ENCODE measurements around the gene OPCML.

OPCML gene

DNA sequence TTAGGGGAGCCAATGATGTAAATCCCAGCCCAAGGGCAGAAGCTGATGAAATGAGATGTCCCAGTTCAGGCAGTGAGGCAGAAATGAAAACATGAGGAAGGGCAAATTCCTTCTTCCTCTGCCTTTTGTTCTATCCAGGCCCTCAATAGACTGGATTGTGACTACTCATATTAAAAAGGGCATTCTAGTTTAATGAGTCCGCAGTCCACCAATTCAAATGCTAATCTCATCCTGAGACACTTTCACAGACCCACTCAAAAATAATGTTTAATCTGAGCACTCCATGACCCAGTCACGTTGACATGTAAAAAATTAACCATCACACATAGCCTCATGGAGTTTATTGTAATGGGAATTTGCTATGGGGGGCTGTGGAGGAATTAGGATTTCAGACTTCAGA is 717.9 kb downstream of the OPCML start:
- TF ChIP-seq, protein P1, sequence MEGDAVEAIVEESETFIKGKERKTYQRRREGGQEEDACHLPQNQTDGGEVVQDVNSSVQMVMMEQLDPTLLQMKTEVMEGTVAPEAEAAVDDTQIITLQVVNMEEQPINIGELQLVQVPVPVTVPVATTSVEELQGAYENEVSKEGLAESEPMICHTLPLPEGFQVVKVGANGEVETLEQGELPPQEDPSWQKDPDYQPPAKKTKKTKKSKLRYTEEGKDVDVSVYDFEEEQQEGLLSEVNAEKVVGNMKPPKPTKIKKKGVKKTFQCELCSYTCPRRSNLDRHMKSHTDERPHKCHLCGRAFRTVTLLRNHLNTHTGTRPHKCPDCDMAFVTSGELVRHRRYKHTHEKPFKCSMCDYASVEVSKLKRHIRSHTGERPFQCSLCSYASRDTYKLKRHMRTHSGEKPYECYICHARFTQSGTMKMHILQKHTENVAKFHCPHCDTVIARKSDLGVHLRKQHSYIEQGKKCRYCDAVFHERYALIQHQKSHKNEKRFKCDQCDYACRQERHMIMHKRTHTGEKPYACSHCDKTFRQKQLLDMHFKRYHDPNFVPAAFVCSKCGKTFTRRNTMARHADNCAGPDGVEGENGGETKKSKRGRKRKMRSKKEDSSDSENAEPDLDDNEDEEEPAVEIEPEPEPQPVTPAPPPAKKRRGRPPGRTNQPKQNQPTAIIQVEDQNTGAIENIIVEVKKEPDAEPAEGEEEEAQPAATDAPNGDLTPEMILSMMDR (IDR thresholded peaks at IDR 0.05; ENCODE audit: borderline replicate concordance, control extremely low read depth, extremely low read depth, insufficient read depth, missing control alignments), result no peak
- no peak for DNase-seq (ENCODE audit: low spot score)
- in situ Hi-C loops (cut with MboI; ENCODE audit: low sequenced_read_pairs, unreplicated experiment), result no loop called here

DNA sequence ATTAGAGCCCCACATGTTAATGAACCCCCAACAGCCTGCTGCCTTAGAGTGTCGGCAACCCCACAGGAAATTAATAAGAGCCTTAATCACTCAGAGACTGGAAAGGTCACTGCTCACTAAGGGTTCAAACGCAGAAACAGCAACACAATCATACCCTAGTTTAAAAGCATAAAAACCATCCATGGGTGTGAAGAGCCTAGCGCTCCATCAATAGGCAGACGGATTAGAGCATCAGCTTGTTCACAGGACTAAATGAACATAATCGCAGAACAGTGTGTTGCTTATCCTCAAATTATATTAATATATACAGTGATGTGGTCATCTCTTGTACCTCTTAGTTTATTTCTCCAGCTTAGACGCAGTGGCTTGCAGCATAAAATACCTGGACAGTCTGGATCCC is 720.7 kb downstream of the OPCML start:
- in situ Hi-C loops (cut with MboI; ENCODE audit: low sequenced_read_pairs, unreplicated experiment), result no loop called here
- no peak for DNase-seq (ENCODE audit: low spot score)
- TF ChIP-seq, protein P1 (IDR thresholded peaks at IDR 0.05; ENCODE audit: borderline replicate concordance, control extremely low read depth, extremely low read depth, insufficient read depth, missing control alignments), result no peak

DNA sequence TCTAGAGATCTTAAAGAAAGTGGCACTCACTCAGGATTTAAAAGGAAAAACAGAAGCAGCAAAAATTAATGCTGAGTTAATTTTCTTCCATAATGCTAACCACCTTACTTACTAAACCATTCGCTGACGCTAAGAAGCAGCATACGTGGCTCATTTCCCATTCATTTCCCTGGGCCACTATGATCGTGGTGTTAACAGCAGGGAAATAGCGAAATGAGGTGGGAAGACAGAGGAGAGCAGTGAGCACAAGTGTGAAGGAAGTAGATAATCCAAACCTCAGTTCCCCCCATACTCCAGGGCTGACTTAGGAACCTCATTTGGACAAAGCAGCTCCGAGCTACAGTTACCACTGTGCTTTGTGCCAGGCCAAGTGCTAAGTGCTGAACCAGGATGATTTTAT is 723.2 kb downstream of the OPCML start:
- in situ Hi-C loops (cut with MboI; ENCODE audit: low sequenced_read_pairs, unreplicated experiment), result no loop called here

DNA sequence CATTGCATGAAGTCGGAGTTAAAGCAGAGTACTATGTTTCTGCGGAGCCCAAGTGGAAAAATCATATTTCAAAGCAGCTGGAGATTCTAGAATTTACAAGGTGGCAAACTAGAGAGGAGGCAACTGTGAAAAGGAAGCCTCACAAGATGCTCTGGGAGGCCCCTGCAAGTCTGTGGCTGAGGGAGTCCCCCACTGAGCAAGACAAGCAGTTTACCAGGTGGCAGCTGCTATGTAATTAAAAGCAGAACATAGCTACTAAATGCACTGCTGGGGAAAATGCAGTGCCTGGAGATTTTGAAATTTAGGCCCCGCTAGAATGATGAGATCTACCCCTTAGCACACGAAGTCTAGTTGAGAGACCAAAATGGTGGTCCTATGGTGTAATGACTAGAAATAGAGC is 728.0 kb downstream of the OPCML start:
- no peak for DNase-seq (ENCODE audit: low spot score)
- TF ChIP-seq, protein P1 (IDR thresholded peaks at IDR 0.05; ENCODE audit: borderline replicate concordance, control extremely low read depth, extremely low read depth, insufficient read depth, missing control alignments), result no peak

More for the DNA sequence above, 723.2 kb downstream of the OPCML start:
- TF ChIP-seq, protein P1 (IDR thresholded peaks at IDR 0.05; ENCODE audit: borderline replicate concordance, control extremely low read depth, extremely low read depth, insufficient read depth, missing control alignments), result no peak
- DNase-seq (ENCODE audit: low spot score), result no peak

DNA sequence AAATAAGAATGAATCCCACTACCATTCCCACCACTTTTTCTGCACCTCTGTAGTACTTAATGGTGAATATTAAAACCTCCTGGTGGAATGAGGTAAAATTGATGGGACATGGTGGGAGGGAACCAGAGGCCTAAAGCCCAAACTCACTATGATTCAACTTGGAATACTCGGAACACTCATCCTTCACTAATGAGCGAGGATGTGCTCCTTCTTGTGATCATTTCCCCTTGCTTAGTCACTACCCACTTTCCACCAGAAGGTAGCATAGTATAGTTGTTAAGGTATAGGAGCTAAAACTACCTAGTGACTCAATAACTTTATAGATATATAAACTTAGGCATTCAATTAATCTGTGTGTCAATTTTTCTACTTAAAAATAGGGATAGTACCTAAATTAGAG is 728.9 kb downstream of the OPCML start:
- no peak for DNase-seq (ENCODE audit: low spot score)
- TF ChIP-seq, protein P1 (IDR thresholded peaks at IDR 0.05; ENCODE audit: borderline replicate concordance, control extremely low read depth, extremely low read depth, insufficient read depth, missing control alignments), result no peak
- in situ Hi-C loops (cut with MboI; ENCODE audit: low sequenced_read_pairs, unreplicated experiment), result no loop called here

More for the DNA sequence above, 728.0 kb downstream of the OPCML start:
- in situ Hi-C loops (cut with MboI; ENCODE audit: low sequenced_read_pairs, unreplicated experiment), result no loop called here

DNA sequence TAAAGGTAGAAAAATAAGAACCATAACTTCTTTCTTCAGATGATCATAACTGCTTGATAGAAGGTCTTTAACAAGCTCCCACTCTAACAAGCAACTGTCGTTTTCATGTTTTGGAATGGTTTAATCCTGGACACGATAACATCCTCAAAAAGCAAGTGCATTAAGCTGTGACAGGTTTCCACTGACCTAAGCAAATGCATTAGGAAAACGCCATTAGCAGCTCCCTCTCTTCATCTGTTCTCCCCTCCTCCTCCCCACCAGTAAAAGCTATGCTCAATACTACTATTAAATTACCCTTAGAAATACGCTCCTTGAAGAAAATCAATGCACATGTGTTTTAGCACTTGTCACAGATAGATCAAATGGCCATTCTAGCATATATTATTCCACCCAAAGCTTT is 729.4 kb downstream of the OPCML start:
- TF ChIP-seq, protein P1 (IDR thresholded peaks at IDR 0.05; ENCODE audit: borderline replicate concordance, control extremely low read depth, extremely low read depth, insufficient read depth, missing control alignments), result no peak
- in situ Hi-C loops (cut with MboI; ENCODE audit: low sequenced_read_pairs, unreplicated experiment), result no loop called here
- DNase-seq (ENCODE audit: low spot score), result no peak

DNA sequence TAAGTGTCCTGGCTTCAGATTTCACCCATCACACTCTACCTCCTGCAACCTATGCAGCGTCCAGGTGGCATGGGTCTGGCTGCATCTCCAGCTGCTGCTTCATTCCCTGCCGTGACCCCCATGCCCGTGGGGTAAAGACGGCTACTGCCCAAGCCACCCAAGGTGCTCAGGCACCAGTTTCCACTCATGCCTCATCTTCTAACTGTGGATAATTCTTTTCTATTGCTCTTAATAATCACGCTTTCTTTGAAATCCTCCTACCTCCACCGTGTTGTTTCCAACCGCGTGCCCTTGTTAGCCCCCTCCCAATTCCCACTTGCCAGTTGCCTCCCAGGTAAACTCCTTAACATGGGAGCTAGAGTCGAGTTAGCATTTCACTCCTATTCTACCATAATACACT is 738.5 kb downstream of the OPCML start:
- TF ChIP-seq, protein P1 (IDR thresholded peaks at IDR 0.05; ENCODE audit: borderline replicate concordance, control extremely low read depth, extremely low read depth, insufficient read depth, missing control alignments), result no peak
- in situ Hi-C loops (cut with MboI; ENCODE audit: low sequenced_read_pairs, unreplicated experiment), result no loop called here
- no peak for DNase-seq (ENCODE audit: low spot score)
